Mesodermal cell (in vitro differentiated cells): ENCODE results near the gene INKA2.

Source experiments
- H3K27ac ChIP-seq: 2 replicates; pipeline ENCODE4 v1.7.0; 2013; ENCODE audit warnings: mild to moderate bottlenecking, low read depth, low read length, moderate library complexity; ENCODE audit not compliant: severe bottlenecking
- H3K36me3 ChIP-seq: 2 replicates; pipeline ENCODE4 v1.7.1; 2013; ENCODE audit warnings: mild to moderate bottlenecking, low read length, moderate library complexity; ENCODE audit not compliant: control insufficient read depth, insufficient read depth
- H3K4me1 ChIP-seq: one replicate; pipeline ENCODE4 v1.7.1; 2013; ENCODE audit warnings: mild to moderate bottlenecking, low read length; ENCODE audit not compliant: insufficient read depth, control insufficient read depth, poor library complexity, severe bottlenecking
- H3K4me3 ChIP-seq: 2 replicates; pipeline ENCODE4 v1.7.0; 2013; ENCODE audit warnings: low read length, control low read depth, mild to moderate bottlenecking; ENCODE audit not compliant: insufficient read depth, poor library complexity, severe bottlenecking; ENCODE audit errors: extremely low read depth
- H3K9me3 ChIP-seq: 2 replicates; pipeline ENCODE4 v1.7.1; 2013; ENCODE audit warnings: mild to moderate bottlenecking, low read length, moderate library complexity; ENCODE audit not compliant: control insufficient read depth
- WGBS, 2 experiments: methylation state at CpG; one replicate each; pipeline ENCODE4 v1.1.5; 2013; ENCODE audit warnings: missing lambda C conversion rate in 2 of 2; ENCODE audit not compliant: insufficient coverage in 2 of 2; 5-methylcytosine and 5-hydroxymethylcytosine counted together

INKA2 gene

DNA sequence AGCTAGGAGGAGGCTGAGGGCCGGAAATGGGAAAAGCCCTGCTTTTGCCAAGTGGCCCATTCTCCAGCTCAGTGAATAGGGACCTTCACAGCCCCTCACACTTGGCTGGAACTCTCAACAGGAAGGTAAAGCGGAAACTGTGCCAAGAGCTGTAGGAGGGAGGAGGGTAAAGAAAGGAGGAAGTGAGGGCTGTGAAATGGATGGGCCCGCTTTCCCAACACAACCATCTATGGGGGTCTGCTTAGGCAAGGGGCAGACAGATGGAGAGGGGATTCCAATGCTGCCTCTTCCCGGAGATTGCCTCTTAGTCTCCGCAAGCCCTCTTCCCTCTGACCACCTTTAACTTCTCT, 5.2 kb downstream of the INKA2 start:
- Histone ChIP-seq H3K36me3 (peaks cover 5% of the 10 kb centered on the region), H3K27ac (peak overlapping the region; percentile 37), H3K4me1 (peaks cover 42% of the 10 kb centered on the region), H3K4me3 (no peak overlapping the region), H3K9me3 (no peaks in the 10 kb centered on the region)
- WGBS, 2 experiments: 83 to 98% methylated on average over 3 to 4 of the region's 5 CpGs

- 80 to 81% methylated on average over 3 to 6 of the region's 9 CpGs for WGBS, 2 experiments
- H3K9me3 ChIP-seq: no peaks in the 10 kb centered on the region
- H3K27ac ChIP-seq: peak overlapping the region; percentile 75
- peaks cover 5% of the 10 kb centered on the region for H3K36me3 ChIP-seq
- H3K4me1 ChIP-seq: peaks cover 42% of the 10 kb centered on the region
- H3K4me3 ChIP-seq: no peak overlapping the region
These were observed 5.8 kb downstream of the INKA2 start for GRCh38 chr1:111733183-111733991.

GRCh38 chr1:111732718-111733117, 6.5 kb downstream of the INKA2 start:
- Histone ChIP-seq H3K27ac (peak overlapping the region; percentile 75), H3K4me1 (peaks cover 37% of the 10 kb centered on the region), H3K4me3 (no peak overlapping the region), H3K36me3 (peaks cover 5% of the 10 kb centered on the region), H3K9me3 (no peaks in the 10 kb centered on the region)
- 90 to 95% methylated on average over 7 of the region's 7 CpGs for WGBS, 2 experiments

DNA sequence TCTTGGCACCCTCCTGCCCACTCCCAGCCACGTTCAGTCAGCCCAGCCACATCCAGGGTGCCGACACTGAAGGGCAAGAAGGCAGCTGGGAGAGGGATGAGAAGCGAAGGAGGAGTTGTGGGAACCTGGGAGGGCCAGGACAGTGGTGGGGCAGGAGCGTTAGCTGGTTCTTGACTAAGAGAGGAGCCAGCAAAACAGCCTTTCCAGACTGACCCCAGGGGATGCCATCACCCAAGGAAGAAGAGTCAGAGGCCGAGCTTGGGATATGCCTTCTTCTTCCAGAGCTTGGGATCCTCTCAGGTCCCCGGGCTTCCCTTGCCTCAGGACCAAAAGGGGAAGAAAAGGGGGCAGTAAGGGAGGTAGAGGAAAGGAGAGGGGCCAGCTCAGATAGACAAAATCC, 7.2 kb downstream of the INKA2 start:
- H3K36me3 ChIP-seq: peaks cover 10% of the 10 kb centered on the region
- no peak overlapping the region for H3K27ac ChIP-seq
- 82 to 100% methylated on average over 4 of the region's 6 CpGs for WGBS, 2 experiments
- H3K4me3 ChIP-seq: no peak overlapping the region
- no peaks in the 10 kb centered on the region for H3K9me3 ChIP-seq
- H3K4me1 ChIP-seq: peaks cover 30% of the 10 kb centered on the region

DNA sequence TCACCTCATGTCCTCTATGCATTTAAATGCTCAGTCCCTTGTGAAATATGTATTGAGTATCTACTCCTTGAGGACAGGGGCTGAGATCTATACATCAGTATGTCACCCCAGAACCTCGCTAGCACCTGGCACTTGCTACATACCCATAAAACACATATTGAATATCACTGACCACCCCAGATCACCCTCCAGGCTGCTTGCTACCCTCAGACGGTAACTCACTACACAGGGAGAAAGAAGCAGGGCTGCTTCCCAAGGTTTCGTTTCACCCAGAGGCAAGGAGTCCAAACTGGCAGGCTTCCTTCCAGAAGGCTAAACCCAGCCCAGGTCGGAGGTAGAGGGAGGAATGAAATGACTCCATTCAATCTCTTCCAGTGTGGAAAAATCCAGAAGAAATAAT, 8.5 kb downstream of the INKA2 start:
- H3K4me1 ChIP-seq: peaks cover 21% of the 10 kb centered on the region
- H3K36me3 ChIP-seq: peaks cover 17% of the 10 kb centered on the region
- H3K27ac ChIP-seq: no peak overlapping the region
- 100% methylated on average over 1 of the region's 4 CpGs for whole genome bisulfite sequencing, 2 experiments
- no peaks in the 10 kb centered on the region for H3K9me3 ChIP-seq
- no peak overlapping the region for H3K4me3 ChIP-seq

DNA sequence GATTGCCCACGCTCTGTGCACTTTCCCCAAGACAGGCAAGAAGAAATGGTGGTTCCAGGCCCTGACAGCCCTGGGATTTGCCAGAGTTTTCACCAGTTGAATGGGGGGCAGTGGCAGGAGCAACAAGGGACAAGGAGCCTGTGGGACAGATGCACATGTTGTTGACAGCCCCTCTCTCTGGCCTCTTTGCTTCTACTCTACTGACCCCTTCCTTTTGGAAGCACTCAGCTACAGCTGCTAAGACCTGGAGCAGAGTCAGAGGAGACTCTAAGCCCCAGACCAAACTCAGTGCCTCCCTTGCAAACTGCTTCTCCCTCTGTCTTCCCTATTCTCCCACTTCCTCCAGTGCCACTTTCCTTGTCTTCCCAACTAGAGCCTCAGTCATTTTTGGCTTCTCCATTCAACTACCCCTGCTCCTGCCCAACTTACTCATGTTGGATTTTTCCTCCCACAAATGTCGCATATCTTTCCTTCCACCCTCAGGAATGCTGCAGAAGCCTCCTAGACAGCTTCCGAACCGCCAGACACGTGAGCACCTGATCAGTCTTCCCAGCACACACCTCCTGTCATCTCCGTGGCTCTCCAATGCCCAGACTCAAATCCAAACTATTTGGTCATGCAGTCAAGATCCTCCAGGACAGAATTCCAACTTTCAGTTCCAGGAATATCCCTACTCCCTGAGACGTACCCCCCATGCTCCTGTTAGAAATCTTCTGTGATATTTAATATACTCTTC, 9.1 kb downstream of the INKA2 start:
- Histone ChIP-seq H3K36me3 (peaks cover 14% of the 10 kb centered on the region), H3K4me1 (peaks cover 18% of the 10 kb centered on the region), H3K27ac (no peak overlapping the region), H3K9me3 (no peaks in the 10 kb centered on the region), H3K4me3 (no peak overlapping the region)
- WGBS, 2 experiments: 83 to 88% methylated on average over 6 to 7 of the region's 7 CpGs

DNA sequence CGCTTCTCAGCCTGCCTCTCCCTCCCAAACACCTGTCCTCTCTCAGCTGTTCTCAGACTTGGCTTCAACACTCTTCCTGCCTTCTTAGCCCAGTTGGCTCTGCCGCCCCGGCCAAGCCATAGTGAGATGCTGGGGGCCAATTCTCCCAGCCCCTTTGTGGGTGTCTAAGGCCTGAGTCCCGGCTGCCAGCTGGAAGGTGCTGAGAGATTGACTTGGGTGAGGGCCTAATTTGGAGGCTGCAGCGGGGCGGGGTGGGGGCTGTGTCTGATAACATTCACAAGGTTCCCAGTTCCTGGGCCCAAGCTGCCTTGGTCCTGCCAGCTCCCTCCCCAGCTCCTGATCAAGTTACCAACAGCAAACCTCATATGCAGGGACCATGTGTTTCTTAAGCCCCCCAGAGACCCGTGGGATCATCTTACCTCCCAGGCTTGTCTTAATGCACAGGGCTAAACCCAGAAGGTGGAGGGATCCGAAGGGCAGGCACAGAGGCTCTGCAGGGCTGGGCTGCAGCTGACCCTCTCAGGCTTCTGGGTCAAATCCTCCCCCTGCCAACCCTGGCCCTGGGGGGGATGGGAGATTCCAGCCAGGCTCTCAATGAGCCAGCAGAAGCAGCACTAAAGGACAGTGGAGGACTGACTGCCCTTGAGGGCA, 9.8 kb downstream of the INKA2 start:
- H3K9me3 ChIP-seq: no peaks in the 10 kb centered on the region
- peaks cover 12% of the 10 kb centered on the region for H3K36me3 ChIP-seq
- peaks cover 18% of the 10 kb centered on the region for H3K4me1 ChIP-seq
- no peak overlapping the region for H3K27ac ChIP-seq
- WGBS, 2 experiments: 75% methylated on average over 5 to 6 of the region's 8 CpGs
- H3K4me3 ChIP-seq: no peak overlapping the region

GRCh38 chr1:111727056-111727455, 12.1 kb downstream of the INKA2 start:
- 82 to 87% methylated on average over 13 to 18 of the region's 18 CpGs for WGBS, 2 experiments
- H3K36me3 ChIP-seq: peaks cover 12% of the 10 kb centered on the region
- peaks cover 8% of the 10 kb centered on the region for H3K4me1 ChIP-seq
- no peak overlapping the region for H3K27ac ChIP-seq
- no peaks in the 10 kb centered on the region for H3K9me3 ChIP-seq
- H3K4me3 ChIP-seq: no peak overlapping the region

DNA sequence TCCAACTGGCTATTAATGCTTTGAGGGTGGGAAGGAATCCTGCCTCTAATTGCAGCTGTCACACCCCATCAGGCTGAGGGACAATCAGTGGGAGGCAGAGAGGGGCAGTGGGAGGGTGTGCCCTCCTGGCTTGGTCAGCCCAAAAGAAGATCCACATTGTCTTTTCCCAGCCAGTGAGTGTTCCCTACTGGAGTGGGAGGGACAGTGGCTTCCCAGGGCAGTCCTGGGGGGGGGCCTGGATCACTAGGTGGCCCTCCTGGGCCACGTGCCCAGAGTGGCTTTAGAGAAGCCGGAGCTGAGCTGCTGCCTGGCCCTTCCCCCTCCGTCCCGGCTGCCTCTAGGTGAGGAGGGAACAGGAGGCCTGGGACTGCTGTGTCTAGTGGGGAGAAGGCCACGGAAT, 14.0 kb downstream of the INKA2 start:
- no peak overlapping the region for H3K4me3 ChIP-seq
- H3K9me3 ChIP-seq: no peaks in the 10 kb centered on the region
- peaks cover 12% of the 10 kb centered on the region for H3K36me3 ChIP-seq
- no peak overlapping the region for H3K27ac ChIP-seq
- peaks cover 4% of the 10 kb centered on the region for H3K4me1 ChIP-seq
- WGBS, 2 experiments: 19 to 43% methylated on average over 2 to 4 of the region's 5 CpGs

DNA sequence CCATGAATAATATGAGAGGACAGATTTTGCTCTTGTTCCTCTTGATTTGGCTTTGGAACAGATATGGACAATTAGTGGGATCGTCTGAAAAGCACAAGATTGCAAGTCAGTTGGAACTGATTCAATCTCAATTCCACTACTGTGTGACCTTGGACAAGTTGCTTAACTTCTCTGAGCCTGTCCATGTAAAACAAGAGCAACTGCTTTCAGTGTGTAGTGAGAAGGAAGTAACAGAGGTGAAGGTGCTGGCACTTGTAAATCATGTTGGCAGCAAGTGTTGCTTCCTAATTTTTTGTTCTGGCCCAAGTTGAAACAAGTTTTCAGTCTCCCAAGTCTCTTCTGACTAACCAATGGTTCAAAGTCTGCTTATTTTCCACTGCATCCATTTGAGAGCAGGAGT, 15.3 kb downstream of the INKA2 start:
- Histone ChIP-seq H3K4me1 (no peaks in the 10 kb centered on the region), H3K9me3 (no peaks in the 10 kb centered on the region), H3K36me3 (peaks cover 12% of the 10 kb centered on the region), H3K4me3 (no peak overlapping the region), H3K27ac (no peak overlapping the region)
- WGBS, 2 experiments: 70 to 80% methylated on average over 1 of the region's 1 CpG
